ENCODE measurements around the gene MFN1.

Gene MFN1

GRCh38 chr3:179348325-179349013, 960 bp downstream of the MFN1 start:
- DNase-seq = no peak

GRCh38 chr3:179355996-179356395, 8.5 kb downstream of the MFN1 start:
- no peak for DNase-seq

DNA sequence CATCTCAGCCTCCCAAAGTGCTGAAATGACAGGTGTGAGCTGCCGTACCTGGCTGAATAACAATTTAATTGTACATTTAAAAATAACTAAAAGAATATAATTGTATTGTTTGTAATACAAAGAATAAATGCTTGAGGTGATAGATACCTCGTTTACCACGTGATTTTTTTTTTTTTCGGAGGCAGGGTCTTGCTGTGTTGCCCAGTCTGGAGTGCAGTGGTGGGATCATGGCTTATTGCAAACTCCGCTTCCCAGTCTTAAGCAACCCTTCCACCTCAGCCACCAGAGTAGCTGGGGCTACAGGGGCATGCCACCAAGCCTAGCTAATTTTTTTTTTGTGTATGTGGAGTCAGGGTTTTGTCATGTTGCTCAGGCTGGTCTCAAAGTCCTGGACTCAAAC, 15.8 kb downstream of the MFN1 start:
- no peak for DNase-seq

DNA sequence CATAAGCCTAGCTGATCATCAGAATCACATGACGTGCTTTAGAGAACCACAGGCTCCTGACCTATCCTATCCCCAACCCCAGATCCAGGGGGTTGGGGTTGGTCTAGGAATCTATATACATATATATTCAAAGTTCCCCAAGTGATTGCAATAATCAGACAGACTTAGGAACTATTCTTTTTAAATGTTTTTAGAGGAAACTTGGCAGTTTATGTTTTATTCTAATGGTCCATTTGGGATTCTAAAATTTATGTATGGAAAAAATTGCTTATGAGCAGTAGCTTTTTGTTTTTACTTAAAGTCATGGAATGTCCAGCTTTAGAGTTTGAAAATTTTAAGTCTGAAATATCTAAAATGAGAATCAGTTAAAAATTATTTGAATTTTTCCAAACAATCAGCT, 22.1 kb downstream of the MFN1 start:
- no peak for DNase-seq

DNA sequence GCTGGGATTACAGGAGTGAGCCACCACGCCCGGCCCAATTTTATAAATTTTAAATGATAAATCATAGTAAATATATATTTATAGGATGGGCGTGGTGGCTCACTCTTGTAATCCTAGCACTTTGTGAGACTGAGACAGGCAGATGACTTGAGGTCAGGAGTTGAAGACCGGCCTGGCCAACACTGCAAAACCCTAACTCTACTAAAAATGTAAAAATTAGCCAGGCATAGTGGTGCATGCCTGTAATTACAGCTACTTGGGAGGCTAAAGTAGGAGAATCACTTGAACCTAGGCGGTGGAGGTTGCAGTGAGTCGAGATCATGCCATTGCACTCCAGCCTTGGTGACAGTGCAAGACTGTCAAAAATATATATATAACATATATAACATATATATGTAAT, 26.4 kb downstream of the MFN1 start:
- DNase-seq = no peak

- DNase-seq = no peak
Measured at GRCh38 chr3:179375091-179375999, 27.8 kb downstream of the MFN1 start.

DNA sequence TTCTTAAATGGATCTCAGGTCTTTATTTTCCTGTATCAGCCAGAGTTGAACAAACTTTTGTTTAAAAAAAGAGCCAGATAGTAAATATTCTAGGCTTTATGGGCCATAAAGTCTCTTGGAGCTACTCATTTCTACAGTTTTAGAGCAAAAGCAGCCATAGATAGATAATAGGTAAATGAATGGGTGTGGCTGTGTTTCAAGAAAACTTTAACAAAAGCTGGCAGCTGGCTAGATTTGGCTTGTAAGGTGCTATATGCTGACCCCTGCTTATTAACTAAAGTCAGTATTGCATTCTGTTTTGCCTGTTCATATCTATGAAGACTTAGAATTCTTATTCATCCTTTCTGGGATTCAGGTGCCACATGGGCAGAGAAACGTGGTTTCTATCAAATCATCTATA, 29.0 kb downstream of the MFN1 start:
- no peak for DNase-seq

DNA sequence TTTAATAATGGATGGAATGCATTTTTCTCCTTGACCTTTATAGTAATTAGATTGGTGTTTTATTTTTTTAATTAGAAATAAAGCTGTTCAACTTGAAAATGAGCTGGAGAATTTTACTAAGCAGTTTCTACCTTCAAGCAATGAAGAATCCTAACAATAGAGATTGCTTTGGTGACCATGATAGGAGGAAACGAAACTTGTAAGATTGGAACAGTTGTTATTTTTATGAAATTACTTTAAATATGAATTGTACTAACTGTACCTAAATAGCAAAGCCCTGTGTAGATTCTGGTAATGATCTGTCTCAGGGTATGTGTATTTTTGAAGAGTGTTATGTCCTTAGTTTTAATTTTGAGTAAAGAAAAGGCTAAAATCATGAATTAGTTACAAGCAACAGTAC, 44.4 kb downstream of the MFN1 start:
- no peak for DNase-seq

DNA sequence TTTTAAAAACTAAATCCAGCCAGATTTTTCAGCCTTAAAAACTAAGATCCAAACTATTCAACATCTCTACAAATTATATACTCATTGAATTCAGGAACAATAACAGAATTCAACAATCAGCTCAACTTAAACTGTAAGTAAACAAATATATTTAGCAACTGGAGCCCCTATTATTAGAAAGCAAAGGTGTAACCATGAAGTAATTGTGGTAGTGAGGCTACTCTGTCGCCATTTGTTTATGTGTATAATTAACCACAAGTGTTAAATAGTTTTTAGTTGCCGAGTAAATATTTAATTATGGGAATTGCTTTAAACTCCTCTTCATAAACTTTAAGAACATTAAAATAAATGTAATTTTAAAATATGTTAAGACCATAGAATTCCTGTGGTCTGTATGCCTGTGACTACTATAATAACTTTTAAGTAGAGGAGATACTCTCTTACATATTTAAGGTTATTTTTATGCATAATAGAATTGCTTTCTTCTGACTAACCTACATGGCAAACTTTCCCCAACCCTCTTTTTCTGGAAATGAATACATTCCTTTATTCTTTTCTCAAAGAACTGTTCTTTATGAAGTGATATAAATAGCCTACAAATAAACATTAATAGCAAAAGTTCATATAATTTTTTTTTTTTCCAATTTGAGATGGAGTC, 51.2 kb downstream of the MFN1 start:
- DNase-seq = no peak

- no peak for DNase-seq
Measured at GRCh38 chr3:179401561-179401960, 54.1 kb downstream of the MFN1 start.

DNA sequence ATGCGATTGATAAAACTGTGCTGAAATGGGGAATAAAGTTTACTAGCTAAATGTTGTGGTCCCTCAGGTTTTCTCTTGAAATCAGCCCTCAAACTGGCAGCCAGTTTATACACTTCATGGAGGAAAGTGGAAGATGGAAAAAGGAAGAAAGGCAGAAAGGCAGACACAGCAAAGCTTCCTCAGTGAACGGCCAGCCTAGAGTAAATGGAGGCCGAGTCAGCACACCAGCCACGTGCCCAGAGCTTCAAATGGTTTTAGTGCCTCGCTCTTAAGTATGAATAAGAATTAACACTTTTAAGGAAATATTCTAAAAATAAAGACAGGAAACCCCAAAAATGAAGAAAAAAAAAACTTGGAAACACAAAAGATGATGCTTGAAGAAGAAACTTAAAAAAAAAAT, 55.5 kb downstream of the MFN1 start:
- DNase-seq = no peak

GRCh38 chr3:179404307-179404706, 56.8 kb downstream of the MFN1 start:
- no peak for DNase-seq

DNA sequence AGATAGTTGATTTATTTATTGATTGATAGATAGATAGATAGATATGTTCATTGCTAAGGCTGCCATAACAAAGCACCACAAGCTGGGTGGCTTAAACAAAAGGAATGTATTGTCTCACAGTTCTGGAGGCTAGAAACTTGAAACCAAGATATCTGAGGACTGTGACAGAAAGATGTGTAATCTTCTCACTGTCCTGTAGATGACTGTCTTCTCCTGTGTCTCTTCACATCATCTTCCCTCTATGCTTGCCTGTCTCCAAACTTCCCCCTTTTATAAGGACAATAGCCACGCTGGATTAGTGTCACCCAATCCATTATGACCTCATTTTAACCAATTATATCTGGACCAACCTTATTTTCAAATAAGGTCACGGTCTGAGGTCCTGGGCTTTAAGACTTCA, 62.8 kb downstream of the MFN1 start:
- no peak for DNase-seq

DNA sequence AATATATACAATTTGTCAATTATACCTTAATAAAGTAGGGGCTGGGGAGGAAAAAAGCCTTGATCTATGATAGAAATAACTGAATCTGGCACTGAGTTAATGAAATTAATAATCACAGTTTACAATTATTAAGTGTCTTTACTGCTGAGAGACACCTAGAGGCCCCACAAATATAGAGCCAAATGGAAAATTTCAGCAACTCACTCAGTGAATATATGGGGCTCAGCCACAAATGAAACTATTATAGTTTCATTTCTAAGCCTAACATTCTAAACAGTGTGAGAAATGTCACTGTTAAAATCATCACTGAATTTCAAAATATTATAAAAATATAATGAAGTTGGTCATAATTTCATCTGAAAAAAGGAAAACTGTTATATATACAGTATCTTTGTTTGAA, 63.5 kb downstream of the MFN1 start:
- DNase-seq = no peak

GRCh38 chr3:179414804-179415203, 67.3 kb downstream of the MFN1 start:
- no peak for DNase-seq

- no peak for DNase-seq
Measured at GRCh38 chr3:179415377-179415776, 67.9 kb downstream of the MFN1 start.

DNA sequence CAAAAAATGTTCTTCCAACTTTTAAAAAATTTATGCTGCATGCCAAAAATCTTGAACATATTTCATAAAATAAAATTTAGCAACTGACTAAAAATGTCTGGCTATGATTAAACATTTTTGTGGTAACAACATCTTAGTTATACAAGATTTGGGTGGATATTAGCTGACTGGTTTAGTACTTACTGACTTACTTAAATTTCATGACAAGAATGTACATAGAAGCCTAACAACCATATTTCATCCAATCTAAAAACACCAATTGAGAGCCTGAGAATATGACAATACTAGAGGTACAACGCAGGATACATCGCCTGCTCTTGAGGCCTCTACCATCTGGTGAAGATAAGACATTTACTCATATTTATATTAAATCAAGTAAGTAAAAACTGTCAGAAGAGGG, 69.2 kb downstream of the MFN1 start:
- no peak for DNase-seq

GRCh38 chr3:179418610-179419009, 71.1 kb downstream of the MFN1 start:
- no peak for DNase-seq

DNA sequence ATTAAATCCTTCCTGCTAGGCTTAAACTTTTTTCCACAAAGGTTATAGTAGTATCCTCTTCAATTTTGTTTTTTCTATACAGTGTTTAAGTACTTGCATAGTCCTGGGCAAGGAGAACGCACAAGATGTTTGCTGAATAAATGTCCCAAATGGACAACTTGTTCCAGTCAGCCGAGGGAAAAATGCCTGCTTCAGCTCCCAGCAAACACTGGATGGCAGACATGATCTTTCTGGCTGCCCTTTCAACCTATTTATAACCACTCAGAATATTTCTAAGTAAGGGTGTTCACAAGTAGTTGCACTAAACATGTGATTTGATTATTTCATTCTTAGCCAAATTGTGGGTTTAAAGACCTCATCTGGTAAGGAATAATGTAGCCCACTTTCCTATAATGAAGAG, 74.0 kb downstream of the MFN1 start:
- no peak for DNase-seq

GRCh38 chr3:179425075-179425474, 77.6 kb downstream of the MFN1 start:
- no peak for DNase-seq

GRCh38 chr3:179428876-179429548, 81.5 kb downstream of the MFN1 start:
- DNase-seq = no peak

- DNase-seq = no peak
Measured at GRCh38 chr3:179430277-179430870, 82.9 kb downstream of the MFN1 start.

GRCh38 chr3:179432021-179432420, 84.5 kb downstream of the MFN1 start:
- DNase-seq = no peak
